HG02571 (cell line): Measurements from ENCODE around the gene YES1.
A peak's percentile ranks its signal among the peaks of the same experiment; 100 is the strongest.
"Not testable (repeated sequence)": the region's sequence is repeated elsewhere in the genome, so short reads cannot be mapped to it uniquely, and the experiment has no call there.

Experiments used
- ATAC-seq: cut with Tn5 transposase; IDR thresholded peaks from one replicate; pipeline ENCODE4 v1.9.1; 2021; ENCODE audit warnings: mild to moderate bottlenecking, moderate library complexity; ENCODE audit not compliant: unreplicated experiment

Gene YES1

DNA sequence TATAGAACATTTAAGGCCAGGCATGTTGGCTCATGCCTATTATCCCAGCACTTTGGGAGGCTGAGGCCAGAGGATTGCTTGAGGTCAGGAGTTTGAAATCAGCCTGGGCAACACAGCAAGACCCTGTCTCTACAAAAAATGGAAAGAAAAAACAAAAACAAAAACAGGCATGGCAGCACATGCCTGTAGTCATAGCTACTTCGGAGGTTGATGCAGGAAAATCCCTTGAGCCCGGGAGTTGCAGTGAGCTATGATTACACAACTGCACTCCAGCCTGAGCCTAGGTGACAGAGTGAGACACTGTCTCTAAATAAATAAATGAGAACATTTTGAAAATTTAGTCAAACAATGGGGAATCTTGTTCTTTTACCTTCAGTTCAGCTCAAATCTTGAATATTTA is 12.1 kb upstream of the YES1 start:
- ATAC-seq = no peak

DNA sequence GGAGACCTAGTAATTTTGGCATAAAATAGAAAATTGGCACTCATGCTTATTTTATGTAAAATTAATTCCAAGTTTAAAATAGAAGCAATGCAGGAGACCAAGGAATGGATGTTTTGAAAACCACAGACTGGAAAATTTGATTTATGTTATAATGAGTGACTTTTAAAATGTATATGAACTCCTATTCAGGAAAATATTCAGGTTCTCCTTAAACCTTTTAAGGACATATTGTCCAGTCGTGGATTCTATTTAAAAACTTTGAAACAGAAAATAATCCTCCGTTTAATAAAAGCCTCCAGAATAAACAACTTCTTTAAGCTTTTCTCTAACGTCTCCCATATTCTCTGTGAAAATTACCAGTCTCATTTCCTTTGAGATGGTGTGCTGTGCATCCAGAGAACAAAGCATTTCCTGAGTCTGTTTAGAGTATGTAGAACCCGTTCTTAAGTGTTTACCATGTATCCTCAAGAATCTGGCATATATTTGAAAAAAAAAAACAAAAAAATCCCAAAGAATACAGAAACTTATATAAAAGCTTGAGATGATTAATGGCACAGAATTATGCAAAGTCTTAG is 8.6 kb upstream of the YES1 start:
- ATAC-seq = no peak

- no peak for ATAC-seq
These were observed 4.8 kb upstream of the YES1 start for GRCh38 chr18:816869-817268.

DNA sequence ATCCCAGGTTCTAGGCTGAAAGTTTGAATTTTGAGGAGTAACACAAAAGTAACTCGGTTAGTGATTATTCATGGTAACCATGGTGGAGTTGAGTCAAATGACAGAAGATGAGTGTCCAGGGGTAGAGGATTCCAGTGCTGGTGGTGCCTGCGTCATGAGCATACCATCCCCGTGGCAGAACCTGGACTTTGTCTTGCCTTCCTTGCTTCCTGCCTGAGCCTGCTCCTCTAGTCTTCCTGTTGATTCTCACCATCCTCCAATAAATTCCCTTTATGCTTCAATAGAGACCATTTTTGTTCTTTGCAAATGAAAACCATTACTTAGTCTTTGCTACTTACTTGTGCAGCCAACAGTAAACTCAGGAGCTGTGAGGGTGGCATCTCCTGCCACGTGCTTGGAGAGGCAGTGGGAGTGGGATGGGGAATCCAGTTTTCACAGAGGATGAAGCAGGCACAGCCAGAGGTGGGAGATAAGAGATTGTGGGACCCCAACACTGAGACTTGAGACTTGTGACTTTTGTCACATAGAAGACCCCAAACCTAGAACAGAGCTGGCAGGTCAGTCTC is 4.1 kb upstream of the YES1 start:
- no peak for ATAC-seq

DNA sequence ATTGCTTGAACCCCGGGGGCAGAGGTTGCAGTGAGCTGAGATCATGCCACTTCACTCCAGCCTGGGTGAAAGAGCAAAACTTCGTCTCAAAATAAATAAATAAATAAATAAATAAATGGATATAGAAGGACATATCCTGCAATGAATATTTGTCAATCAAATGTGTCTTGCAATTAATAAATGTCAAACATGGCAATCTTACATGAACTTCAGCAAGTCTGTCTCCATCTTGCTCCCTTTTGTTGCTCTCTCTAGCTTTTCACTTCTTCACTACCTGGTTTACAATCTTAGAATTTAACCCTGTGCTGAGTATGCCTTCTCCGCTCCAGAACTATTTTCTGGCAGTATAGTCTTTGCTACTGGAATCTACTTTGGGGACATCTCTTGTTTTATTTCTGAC is 3.3 kb upstream of the YES1 start:
- no peak for ATAC-seq

GRCh38 chr18:814300-815084 is 2.5 kb upstream of the YES1 start:
- no peak for ATAC-seq

DNA sequence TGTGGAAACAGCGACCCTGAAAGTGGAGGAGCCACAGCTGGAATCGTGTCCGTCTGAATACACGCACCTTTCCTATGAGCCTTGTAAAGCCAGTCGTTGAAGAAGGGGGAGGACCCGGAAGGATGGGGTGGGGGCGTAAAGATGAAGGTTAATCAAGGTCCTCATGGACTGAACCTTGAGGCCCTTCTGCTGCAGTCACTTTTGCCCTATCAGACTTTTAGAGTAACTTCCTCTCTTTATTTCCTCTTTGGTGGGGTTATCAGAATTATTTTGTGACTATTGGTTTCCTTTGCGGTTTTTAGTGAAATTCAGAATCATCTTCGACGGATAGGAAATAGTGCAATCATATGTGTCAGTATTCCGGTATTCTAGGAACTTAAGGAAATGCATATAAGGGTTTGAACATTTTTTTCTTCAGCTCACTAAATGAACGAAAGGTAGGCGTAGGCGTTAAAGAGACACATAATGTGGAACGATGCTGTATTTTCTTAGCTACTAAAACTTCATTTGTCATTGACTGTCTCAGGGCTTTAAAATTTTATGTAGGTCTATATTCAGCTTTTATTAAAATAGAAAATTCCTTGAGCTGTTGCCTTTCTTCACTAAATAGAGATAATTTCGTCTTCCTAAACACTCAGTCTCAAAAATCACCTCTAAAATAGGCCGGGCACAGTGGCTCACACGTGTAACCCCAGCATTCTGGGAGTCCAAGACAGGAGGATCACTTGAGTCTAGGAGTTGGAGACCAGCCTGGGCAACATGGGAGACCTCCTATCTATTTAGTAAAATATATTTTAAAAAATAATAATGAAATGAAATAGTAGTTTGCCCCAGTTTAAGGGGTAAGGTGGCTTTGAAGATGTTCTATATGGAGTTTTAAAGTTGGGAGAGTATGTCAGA is 1.4 kb upstream of the YES1 start:
- ATAC-seq = no peak

DNA sequence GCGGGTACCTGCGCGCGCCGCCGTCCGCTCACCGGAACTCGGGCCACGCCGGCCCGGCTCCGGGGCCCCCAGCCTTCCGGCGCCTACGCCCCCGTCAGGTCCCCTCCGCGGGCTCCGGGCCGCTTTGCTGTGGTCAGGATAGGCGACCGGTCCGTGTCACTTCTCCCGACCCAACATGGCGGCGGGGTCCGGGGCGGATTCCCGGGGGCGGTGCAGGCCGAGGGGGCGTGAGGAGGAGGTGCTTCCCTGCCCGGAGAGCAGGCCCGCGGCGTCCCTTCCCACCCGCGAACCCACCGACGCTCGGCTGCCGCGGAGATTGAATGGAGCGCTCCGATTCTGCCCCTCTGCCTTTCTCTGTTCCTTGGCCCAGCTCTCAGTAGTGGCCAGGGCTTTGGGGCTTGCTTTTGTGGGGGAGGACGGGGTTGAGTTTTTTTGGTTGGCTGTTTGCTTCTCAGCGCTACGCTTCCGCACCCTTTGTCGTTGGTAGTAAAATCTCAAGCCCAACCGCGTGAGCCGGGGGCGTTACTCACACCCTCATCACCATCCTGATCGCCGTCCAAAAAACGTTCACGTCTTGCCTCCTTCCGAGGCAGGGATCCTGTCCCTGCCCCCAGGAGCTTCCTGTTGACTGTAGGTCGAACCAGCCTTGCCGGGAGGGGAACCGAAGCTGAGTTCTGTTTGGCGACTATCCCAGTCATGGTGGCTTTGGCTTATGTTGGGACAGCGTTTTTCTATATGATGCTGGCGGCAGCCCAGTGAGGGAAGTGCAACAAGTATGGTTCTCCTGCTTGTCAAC is 532 bp upstream of the YES1 start:
- ATAC-seq = peak; percentile 58

DNA sequence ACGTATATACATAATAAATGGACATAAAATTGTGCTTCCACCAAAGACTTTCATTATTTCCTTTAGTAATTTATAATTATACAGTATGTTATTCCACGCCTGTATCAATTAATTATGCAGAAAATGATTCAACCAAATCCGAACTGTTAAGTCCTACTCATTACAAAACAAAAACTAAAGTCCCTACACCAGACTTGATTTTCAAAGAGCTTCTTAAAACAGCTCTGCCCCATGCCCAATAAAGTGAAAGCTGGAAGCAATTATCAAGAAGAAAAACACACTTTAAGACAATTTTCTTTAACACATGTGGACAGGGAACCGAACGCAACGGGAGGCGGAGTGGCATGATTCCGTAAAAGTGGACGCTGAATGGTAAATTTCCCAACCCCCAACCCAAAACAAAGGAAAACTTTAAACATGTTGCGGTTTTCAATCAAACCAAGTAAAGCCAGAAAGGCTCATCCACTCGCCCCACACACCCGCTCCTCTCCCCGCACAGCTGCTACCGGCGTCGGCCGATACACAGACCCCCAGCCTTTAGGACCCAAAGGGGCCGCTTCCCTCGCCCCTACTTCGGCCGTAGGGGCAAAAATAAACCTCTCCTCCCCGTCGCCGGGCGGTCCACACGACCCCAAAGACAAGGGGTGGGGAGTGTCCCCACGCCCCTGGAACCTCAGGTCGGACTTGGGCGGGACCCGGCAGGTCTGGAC is 705 bp downstream of the YES1 start:
- peak; percentile 23 for ATAC-seq

DNA sequence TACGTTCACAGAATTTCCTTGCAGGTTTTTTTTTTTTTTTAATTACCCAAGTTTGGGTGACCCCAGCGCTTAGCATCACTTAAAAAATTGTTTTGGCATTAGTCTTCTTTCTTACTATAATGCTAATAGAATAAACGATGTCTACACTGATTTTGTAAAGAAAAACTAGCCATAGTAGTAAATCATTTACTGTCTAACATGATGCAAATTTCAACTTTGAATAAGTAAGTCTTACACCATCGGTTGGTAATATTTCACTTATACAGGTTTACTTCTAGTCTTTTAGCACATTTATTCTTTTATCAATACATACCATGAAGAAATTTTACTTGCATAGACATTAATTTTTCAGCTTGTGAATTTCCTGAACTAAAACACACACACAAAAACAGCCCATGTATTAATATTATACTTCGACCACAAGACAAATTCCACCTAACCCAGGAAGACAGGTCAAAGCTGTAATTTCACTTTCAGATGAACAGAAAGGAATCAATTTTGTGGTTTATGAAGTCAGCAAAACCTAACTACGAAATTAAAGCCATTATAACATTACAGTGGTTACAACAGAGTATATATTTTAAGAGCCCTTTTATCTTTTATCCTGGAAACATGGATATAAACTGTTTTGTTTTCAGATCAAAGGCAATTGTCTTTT is 1.9 kb downstream of the YES1 start:
- ATAC-seq = no peak

DNA sequence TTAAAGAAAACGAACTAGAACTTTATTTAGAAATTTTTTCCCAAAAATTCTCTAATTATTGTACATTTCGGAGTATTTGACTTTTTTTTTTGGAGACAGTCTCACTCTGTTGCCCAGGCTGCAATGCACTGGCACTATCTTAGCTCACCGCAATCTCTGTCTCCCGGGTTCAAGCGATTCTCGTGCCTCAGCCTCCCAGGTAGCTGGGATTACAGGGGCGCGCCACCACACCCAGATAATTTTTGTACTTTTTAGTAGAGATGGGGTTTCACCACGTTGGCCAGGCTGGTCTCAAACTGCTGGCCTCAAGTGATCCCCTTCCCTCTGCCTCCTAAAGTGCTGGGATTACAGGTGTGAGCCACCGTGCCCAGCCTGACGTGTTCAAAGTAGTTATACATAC is 2.8 kb downstream of the YES1 start:
- ATAC-seq = not testable (repeated sequence)

DNA sequence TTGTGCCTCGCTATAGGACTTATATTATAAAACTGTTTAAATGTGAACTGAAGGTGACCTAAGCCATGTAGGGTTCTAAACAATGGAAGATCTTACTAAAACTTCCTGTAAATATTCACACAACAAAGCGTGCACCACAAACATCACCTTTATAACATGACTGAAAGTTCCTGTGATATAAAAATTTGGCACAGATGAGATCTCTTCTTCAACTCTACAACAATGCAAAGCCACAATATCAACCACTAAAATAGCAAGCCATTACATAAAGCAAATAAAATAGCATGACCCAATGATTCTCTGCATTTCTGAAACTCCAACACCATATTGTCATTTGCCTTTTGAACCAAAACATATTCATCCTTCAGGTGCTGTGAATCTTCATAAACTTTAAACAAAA is 3.5 kb downstream of the YES1 start:
- no peak for ATAC-seq

GRCh38 chr18:808086-808485 is 4.0 kb downstream of the YES1 start:
- no peak for ATAC-seq

DNA sequence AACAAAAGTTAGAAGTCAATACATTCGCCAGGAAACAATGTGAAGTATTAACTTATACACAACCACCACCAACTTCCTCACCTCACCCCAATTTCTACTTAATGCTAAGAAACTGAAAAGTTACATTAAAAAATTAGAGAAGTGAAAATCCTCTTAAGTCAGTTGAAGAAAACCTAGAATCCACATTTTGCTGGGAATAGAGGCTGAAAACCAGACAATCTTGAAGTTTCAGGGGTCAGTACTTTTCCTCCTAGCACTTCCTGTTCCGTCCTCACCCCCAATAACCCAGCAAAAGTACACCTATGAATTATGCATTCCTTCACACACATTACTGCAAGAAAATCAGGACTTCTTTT is 6.3 kb downstream of the YES1 start:
- no peak for ATAC-seq

DNA sequence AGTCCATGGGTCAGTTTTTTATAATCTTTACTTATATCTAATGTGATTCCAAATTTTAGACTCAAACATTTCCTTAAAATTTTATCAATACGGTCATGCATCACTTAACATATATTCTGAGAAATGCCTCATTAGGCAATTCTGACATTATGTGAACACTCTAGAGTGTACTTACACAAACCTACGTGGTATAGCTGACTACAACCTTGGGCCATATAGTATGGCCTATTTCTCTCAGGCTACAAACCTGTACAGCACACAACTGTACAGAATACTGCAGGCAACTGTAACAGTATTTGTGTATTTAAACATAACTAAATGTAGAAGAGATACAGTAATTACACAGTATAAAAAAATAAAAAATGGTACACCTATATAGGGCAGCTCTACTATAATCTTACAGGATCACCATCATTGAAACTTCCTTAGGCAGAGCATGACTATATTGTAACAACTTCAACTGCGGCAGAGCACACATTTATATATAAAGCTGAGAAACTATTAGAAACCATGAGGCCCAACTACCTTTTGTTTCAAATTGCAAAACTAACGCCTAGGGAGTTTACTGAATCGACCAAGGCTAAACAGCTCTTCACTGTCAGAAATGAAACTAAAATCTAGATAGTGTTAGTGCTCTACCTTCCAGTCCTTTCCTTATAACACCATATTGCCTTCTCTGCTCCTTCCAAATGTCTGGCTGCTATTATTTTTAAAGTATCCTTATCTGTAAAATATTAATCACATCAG is 6.9 kb downstream of the YES1 start:
- ATAC-seq = no peak

- no peak for ATAC-seq
These were observed 10.9 kb downstream of the YES1 start for GRCh38 chr18:801137-801536.

- ATAC-seq = no peak
These were observed 12.1 kb downstream of the YES1 start for GRCh38 chr18:799943-800342.

DNA sequence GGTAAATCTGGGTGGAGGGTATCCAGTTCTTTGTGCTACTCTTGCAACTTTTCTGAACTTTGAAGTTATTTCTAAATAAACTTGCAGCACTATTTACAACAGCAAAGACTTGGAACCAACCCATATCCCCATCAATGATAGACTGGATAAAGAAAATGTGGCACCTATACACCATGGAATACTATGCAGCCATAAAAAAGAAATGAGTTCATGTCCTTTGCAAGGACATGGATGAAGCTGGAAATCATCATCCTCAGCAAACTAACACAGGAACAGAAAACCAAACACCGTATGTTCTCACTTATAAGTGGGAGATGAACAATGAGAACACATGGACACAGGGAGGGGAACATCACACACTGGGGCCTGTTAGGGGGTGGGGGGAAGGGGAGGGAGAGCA is 16.7 kb downstream of the YES1 start:
- not testable (repeated sequence) for ATAC-seq

GRCh38 chr18:789397-789796 is 22.6 kb downstream of the YES1 start:
- no peak for ATAC-seq
